Sigmoid colon (tissue), 7 donors: Measurements from ENCODE around the gene ZNF607. TPM values are rescaled to one million over a fixed set of nuclear protein-coding genes. Genes with fewer than 3 reads are reported as not detected.

Experiments
- DNase-seq: peaks from one replicate; pipeline ENCODE4 v3.0.0-alpha.2; 2019
- H3K27ac ChIP-seq, 4 donors: fragments of 200-600 bp; sonication (generic); one replicate each; pipeline ENCODE4 v1.5.1; 2016 to 2019; ENCODE audit warnings: mild to moderate bottlenecking in 1 of 4
- H3K27me3 ChIP-seq, 3 donors: fragments of 200-600 bp; sonication (generic); one replicate each; pipeline ENCODE4 v1.5.1; 2019; ENCODE audit warnings: mild to moderate bottlenecking in 1 of 3
- H3K36me3 ChIP-seq, 4 donors: fragments of 200-600 bp; sonication (generic); one replicate each; pipeline ENCODE4 v1.5.1; 2016 to 2019
- H3K4me1 ChIP-seq, 4 donors: fragments of 200-600 bp; sonication (generic); one replicate each; pipeline ENCODE4 v1.5.1; 2017 to 2019
- H3K4me3 ChIP-seq, 4 donors: fragments of 200-600 bp; sonication (generic); one replicate each; pipeline ENCODE4 v1.5.1; 2017 to 2019; ENCODE audit warnings: mild to moderate bottlenecking in 2 of 4, moderate library complexity in 1 of 4
- H3K9me3 ChIP-seq, 4 donors: fragments of 200-600 bp in 3 of 4; sonication (generic) in 3 of 4; one replicate each; pipeline versions ENCODE4 v1.5.1 to v1.6.1; 2013 to 2019
- EP300 ChIP-seq, 4 donors: sonication (generic); formaldehyde crosslinking; IDR thresholded peaks; one replicate each; pipeline ENCODE4 v1.6.1; 2017; ENCODE audit warnings: antibody characterized with exemption in 4 of 4
- POLR2A ChIP-seq, 2 donors: fragments of 450-650 bp; IDR thresholded peaks; one replicate each; pipeline ENCODE4 v1.6.1; 2016; ENCODE audit warnings: antibody characterized with exemption in 2 of 2, mild to moderate bottlenecking in 2 of 2, moderate library complexity in 2 of 2
- POLR2AphosphoS5 ChIP-seq, 4 donors: sonication (generic); formaldehyde crosslinking; IDR thresholded peaks; one replicate each; pipeline ENCODE4 v1.6.1; 2017; ENCODE audit warnings: antibody characterized with exemption in 4 of 4
- WGBS, 2 donors: extraction: QIAGEN DNeasy Blood & Tissue Kit; methylation state at CpG; one replicate each; pipeline ENCODE4 v1.1.7; 2013; 5-methylcytosine and 5-hydroxymethylcytosine counted together
- intact Hi-C: fragments of 100-400 bp; cut with DNase I; formaldehyde crosslinking; loops from one replicate; pipeline ENCODE4 v1.15.1; 2023
- polyA plus RNA-seq, 3 donors: library from polyadenylated mRNA; stranded (reverse); fragments of 200-250 nt; gene quantifications; one replicate each; pipeline ENCODE4 v1.2.3, GENCODE V29; 2013
- total RNA-seq, 4 donors: library from RNA; depleted of rRNA; stranded (reverse); fragments of >200 nt; gene quantifications; one replicate each; pipeline ENCODE4 v1.1.0, GENCODE V29; 2016
- TF ChIP-seq, protein P1 (sequence below), 4 experiments: fragments of 450-650 bp in 3 of 4; fragments of 200-600 bp in 1 of 4; IDR thresholded peaks; one replicate each; pipeline ENCODE4 v1.5.1; 2016 to 2019; ENCODE audit warnings: antibody characterized with exemption in 4 of 4, mild to moderate bottlenecking in 3 of 4, moderate library complexity in 2 of 4
- donor health status: healthy with polysubstance abuse.
- donor health status: Bipolar disorder and iron deficiency.
- donor health status: healthy.

ZNF607 gene
- total and polyA plus RNA-seq, 7 donors, result 0.60 to 7.2 (median 3.7) TPM

GRCh38 chr19:37719927-37720265 is 335 bp upstream of the ZNF607 start:
- DNase-seq, result no peak
- Histone ChIP-seq H3K36me3 (peaks cover 0 to 4% (median 2%) of the 10 kb centered on the region in 4 donors), H3K27me3 (no peaks in the 10 kb centered on the region), H3K4me1 (peaks cover 0 to 15% (median 11%) of the 10 kb centered on the region in 4 donors), H3K27ac (peak overlapping the region; percentile 84 to 92 (median 87)), H3K9me3 (no peaks in the 10 kb centered on the region), H3K4me3 (peak overlapping the region; percentile 78 to 97 (median 94))
- TF ChIP-seq, protein P1, sequence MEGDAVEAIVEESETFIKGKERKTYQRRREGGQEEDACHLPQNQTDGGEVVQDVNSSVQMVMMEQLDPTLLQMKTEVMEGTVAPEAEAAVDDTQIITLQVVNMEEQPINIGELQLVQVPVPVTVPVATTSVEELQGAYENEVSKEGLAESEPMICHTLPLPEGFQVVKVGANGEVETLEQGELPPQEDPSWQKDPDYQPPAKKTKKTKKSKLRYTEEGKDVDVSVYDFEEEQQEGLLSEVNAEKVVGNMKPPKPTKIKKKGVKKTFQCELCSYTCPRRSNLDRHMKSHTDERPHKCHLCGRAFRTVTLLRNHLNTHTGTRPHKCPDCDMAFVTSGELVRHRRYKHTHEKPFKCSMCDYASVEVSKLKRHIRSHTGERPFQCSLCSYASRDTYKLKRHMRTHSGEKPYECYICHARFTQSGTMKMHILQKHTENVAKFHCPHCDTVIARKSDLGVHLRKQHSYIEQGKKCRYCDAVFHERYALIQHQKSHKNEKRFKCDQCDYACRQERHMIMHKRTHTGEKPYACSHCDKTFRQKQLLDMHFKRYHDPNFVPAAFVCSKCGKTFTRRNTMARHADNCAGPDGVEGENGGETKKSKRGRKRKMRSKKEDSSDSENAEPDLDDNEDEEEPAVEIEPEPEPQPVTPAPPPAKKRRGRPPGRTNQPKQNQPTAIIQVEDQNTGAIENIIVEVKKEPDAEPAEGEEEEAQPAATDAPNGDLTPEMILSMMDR (IDR thresholded peaks at IDR 0.05), result peak in 1 of 4 experiments; percentile 24
- TF ChIP-seq POLR2A (IDR thresholded peaks at IDR 0.05), result no peak
- WGBS, 2 donors, result 5 to 8% methylated on average over 8 of the region's 8 CpGs
- intact Hi-C loops, result loop anchor here (1.0 to 2.0 kb wide), 3 partner anchors 27 to 251 kb away; partner anchors contain the start of gene ZNF570

- Histone ChIP-seq H3K27me3 (no peaks in the 10 kb centered on the region), H3K36me3 (peaks cover 0 to 9% (median 3%) of the 10 kb centered on the region in 4 donors), H3K27ac (peak overlapping the region in 3 of 4 donors; percentile 84 to 92 (median 87)), H3K4me3 (peak overlapping the region in 2 of 4 donors; percentile 92 to 97), H3K9me3 (no peaks in the 10 kb centered on the region), H3K4me1 (peaks cover 0 to 15% (median 11%) of the 10 kb centered on the region in 4 donors)
- DNase-seq, result no peak
- TF ChIP-seq EP300 (IDR thresholded peaks at IDR 0.05), result no peak
- no peak for TF ChIP-seq POLR2AphosphoS5 (IDR thresholded peaks at IDR 0.05)
- TF ChIP-seq, protein P1 (IDR thresholded peaks at IDR 0.05), result no peak
- TF ChIP-seq POLR2A (IDR thresholded peaks at IDR 0.05), result no peak
- WGBS, 2 donors, result 29 to 60% methylated on average over 10 of the region's 10 CpGs
- intact Hi-C loops, result loop anchor here (2.0 kb wide), 2 partner anchors 26 to 250 kb away; partner anchors contain the start of gene ZNF570
These were observed 1.3 kb downstream of the ZNF607 start for GRCh38 chr19:37718304-37718703.

GRCh38 chr19:37716140-37716539 is 3.4 kb downstream of the ZNF607 start:
- no peak overlapping the region for H3K27ac ChIP-seq
- 96 to 98% methylated on average over 2 of the region's 2 CpGs for WGBS, 2 donors
- peaks cover 0 to 15% (median 11%) of the 10 kb centered on the region in 4 donors for H3K4me1 ChIP-seq
- peaks cover 0 to 9% (median 3%) of the 10 kb centered on the region in 4 donors for H3K36me3 ChIP-seq
- H3K4me3 ChIP-seq, result no peak overlapping the region
- H3K9me3 ChIP-seq, result no peaks in the 10 kb centered on the region
- H3K27me3 ChIP-seq, result no peaks in the 10 kb centered on the region
- no peak for DNase-seq
- TF ChIP-seq POLR2A (IDR thresholded peaks at IDR 0.05), result no peak
- TF ChIP-seq EP300 (IDR thresholded peaks at IDR 0.05), result no peak
- no peak for TF ChIP-seq POLR2AphosphoS5 (IDR thresholded peaks at IDR 0.05)
- TF ChIP-seq, protein P1 (IDR thresholded peaks at IDR 0.05), result no peak
- intact Hi-C loops, result no loop called here

GRCh38 chr19:37706052-37706605 is 13.4 kb downstream of the ZNF607 start:
- Histone ChIP-seq H3K4me3 (no peak overlapping the region), H3K27ac (no peak overlapping the region), H3K9me3 (no peaks in the 10 kb centered on the region), H3K36me3 (peaks cover 0 to 71% (median 24%) of the 10 kb centered on the region in 4 donors), H3K4me1 (no peaks in the 10 kb centered on the region), H3K27me3 (no peaks in the 10 kb centered on the region)
- intact Hi-C loops, result no loop called here
- WGBS, 2 donors, result 97% methylated on average over 7 of the region's 7 CpGs
- TF ChIP-seq POLR2AphosphoS5 (IDR thresholded peaks at IDR 0.05), result no peak
- no peak for TF ChIP-seq EP300 (IDR thresholded peaks at IDR 0.05)
- TF ChIP-seq, protein P1 (IDR thresholded peaks at IDR 0.05), result no peak
- no peak for TF ChIP-seq POLR2A (IDR thresholded peaks at IDR 0.05)
- DNase-seq, result no peak
